Erythroblast (primary cell): Measurements from ENCODE around the gene SLC35A4.

Source experiments
- GATA1 ChIP-seq: IDR thresholded peaks from 2 replicates; pipeline ENCODE4 v1.6.1; 2011; ENCODE audit warnings: low read depth, mild to moderate bottlenecking, control low read depth, low read length, moderate library complexity
- POLR2A ChIP-seq: IDR thresholded peaks from 2 replicates; pipeline ENCODE4 v1.6.1; 2011; ENCODE audit warnings: mild to moderate bottlenecking, low read length

DNA sequence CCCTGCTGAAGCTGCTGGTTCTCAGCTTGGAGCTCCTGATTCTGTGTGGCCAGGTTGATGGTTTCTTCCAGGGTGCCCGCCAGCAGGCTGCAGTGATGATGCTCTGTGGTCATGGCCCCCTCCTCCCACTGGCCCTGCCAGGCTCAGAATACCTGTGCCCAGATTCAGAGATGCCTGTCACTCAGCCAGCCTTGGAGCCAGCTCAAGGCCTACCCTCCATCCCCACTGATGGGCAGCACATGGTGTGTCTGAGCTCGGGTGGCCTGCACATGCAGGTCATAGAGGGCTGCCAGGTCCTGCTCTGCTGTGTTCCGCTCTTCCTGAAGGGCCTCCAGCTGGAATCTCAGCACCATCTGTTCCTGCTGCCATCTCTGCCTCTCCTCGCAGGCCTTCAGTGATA lies 5.4 kb downstream of the SLC35A4 start:
- peak; percentile 8 for TF ChIP-seq POLR2A
- TF ChIP-seq GATA1: no peak
